ENCODE results near the gene NEK6.

NEK6 gene

DNA sequence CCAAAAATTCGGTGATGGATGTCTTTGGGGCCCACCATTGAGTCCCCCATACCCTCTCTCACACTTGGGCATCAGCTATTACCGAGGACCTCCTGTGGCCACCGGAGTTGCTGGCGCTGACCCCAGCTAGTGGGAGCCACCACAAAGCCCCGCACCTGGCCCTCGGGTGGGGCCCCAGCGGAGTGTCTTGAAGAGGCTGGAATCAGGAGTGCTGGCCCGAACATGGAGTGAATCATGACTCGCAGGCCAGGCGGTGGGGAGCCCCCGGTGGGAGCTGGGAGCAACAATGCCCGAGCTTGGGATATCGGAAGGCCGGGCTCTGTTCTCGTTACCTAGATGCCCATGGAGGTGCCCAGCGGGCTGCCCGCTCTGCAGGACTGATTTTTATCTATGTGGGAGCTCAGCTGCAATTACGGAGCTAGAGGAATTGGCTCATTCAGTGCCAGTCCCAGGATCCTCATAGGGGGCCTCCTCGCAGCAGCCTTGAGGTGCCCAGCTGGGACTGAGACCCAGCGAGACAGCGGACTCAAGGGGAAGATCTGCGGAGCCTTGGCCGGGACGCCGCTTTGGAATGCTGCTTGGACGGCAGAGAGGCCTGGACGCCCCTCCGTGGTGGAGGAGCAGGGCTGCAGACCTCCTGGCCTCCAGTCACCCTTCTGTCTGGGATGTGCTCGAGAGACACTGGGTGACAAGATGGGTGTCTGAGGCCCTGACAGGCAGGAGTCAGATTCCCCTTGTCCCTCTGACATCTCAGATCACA lies 86.7 kb downstream of the NEK6 start:
- no peak for DNase-seq
- in situ Hi-C loops (cut with HindIII; ENCODE audit: low pct_ligation_motif_present, low pct_unique_long_range_greater_than_20kb, low sequenced_read_pairs): no loop called here

DNA sequence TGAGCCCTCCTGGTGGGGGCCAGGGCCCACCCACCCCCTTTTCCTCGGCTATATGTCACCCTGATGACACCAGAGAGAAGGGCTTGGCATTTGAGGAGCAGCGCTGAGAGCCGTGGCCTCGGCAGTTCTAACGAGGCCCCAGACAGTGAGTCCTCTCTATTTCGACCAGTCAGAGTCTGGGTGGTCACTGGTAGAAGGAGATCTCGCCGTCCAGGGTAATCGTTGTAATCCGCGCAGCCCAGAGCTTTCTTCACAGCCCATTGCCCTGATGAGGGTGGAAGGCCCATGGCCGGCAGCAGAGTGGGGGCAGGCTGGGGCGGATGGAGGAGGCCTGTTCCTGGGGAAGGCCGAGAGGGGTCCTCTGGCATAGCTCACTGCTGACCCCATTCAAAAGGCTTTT lies 87.3 kb downstream of the NEK6 start:
- in situ Hi-C loops (cut with HindIII; ENCODE audit: low pct_ligation_motif_present, low pct_unique_long_range_greater_than_20kb, low sequenced_read_pairs): no loop called here
- DNase-seq: no peak

DNA sequence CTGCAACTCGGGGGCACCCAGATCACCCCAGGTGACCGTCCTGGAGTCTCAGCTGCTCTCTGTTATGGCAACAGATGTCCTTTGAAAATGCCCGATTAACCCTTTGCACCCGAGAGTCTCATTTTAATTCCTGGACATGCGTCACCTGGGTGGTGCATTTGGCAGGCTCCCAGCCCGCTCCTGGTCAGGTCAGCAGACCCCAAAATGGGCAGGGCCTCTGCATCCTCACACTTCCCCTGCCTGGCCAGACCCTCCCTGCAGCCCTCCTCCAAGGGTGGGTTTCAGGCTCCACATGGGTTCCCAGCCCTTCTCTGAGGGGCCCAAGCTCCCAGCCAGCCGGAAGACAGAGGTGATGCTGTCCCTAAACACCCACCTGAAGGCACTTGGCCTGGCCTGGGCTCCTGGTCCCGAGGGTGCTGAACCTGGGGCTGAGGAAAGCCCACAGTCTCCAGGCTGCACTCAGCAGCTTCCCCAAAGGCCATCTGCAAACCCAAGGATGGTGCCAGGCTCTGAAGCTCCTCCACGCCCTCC lies 88.1 kb downstream of the NEK6 start:
- DNase-seq: no peak
- in situ Hi-C loops (cut with HindIII; ENCODE audit: low pct_ligation_motif_present, low pct_unique_long_range_greater_than_20kb, low sequenced_read_pairs): no loop called here

DNA sequence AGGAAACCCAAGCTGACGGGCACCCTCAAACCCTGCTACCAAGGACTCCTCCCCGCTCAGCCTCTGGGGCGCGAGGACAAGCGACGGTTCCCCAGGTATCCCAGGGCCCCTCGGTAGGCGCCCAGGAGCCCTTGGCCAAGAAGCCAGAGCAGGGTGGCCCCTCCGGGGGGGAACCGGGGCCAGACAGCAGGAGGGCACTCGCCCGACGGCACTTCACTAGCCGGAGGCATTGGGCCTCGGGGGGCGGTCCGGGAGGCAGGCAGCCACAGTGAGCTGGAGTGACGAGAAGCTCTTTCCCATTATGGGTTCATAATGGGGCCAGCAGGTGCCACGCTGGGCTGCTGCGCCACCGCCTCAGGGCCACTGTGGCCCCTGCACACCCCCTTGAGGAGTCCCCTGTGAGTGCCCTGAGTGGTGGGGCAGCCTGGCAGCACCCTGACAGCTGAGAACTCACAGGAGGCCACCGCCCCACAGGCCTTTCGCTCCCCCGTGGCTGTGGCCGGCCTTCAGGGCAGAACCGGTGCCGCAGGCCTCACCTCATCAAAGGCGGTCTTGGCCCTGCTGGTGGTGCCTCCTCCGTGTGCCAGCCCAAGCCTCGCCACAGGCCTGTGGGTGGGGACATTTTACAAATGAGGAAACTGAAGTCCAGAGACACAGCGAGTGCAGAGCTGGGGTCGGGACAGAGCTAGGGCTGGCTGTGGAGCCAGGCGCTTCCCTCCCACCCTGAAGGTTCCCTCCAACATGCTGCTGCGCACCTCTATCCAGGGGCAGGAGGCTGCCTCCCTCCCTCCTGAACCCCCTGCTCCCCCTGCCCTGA lies 88.8 kb downstream of the NEK6 start:
- no peak for DNase-seq
- in situ Hi-C loops (cut with HindIII; ENCODE audit: low pct_ligation_motif_present, low pct_unique_long_range_greater_than_20kb, low sequenced_read_pairs): no loop called here

GRCh38 chr9:124347206-124347967 lies 89.6 kb downstream of the NEK6 start:
- in situ Hi-C loops (cut with HindIII; ENCODE audit: low pct_ligation_motif_present, low pct_unique_long_range_greater_than_20kb, low sequenced_read_pairs): no loop called here
- no peak for DNase-seq

DNA sequence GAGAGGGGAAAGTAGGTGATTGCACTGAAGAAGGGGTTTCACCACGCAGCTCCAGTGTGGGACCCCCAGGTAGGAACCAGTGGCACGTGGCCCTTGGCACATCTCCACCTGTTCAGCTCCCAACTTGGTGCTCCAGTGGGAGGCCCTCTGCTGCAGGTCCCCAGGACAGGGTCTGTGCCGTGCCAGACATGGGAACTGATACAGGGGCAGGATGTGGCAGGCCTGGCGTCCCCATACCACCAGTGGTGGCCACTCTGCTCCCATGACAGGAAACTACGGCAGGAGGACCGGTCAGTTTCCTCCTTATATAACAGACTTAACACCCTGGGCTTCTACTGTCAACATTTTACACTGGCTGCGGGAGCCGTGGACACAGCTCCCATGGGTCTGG lies 90.2 kb downstream of the NEK6 start:
- in situ Hi-C loops (cut with HindIII; ENCODE audit: low pct_ligation_motif_present, low pct_unique_long_range_greater_than_20kb, low sequenced_read_pairs): no loop called here
- no peak for DNase-seq

DNA sequence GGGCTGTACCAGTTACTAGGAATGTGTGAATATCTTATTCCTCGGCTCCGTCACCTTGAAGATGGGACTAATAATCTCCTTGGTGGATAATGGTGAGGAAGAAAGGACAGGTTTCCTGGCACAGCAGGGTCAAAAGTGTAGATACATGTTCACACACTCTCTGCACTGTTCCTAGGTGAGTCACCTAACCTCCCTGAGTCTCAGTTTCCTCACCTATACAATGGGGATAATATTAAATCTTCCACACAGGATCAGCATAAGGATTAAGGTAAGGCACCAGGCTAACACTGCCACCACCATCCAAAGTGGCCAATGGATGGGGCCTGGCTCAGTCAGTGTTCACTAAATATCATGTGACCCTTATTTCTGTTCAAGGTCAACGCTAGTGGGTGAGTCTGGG lies 90.6 kb downstream of the NEK6 start:
- no peak for DNase-seq
- in situ Hi-C loops (cut with HindIII; ENCODE audit: low pct_ligation_motif_present, low pct_unique_long_range_greater_than_20kb, low sequenced_read_pairs): no loop called here

DNA sequence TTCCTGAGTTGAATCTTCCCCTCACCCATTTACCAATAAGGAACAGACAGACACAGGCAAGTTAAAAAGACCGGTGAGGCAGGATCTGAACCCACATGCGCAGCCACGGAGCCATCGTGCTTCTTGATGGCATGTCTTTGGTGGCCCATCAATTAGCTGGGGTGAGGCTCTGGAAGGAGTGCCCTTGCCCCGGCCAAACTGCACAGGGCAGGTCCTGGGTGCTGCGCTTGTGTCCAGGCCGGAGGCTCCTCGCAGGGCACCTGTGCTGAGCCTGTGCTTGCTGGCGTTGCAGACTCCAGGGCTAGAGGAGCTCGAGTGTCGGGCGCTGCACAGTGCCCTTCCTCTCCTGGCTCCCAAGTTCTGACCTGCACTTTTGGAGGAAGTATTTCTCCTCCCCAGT lies 91.1 kb downstream of the NEK6 start:
- DNase-seq: no peak
- in situ Hi-C loops (cut with HindIII; ENCODE audit: low pct_ligation_motif_present, low pct_unique_long_range_greater_than_20kb, low sequenced_read_pairs): no loop called here

DNA sequence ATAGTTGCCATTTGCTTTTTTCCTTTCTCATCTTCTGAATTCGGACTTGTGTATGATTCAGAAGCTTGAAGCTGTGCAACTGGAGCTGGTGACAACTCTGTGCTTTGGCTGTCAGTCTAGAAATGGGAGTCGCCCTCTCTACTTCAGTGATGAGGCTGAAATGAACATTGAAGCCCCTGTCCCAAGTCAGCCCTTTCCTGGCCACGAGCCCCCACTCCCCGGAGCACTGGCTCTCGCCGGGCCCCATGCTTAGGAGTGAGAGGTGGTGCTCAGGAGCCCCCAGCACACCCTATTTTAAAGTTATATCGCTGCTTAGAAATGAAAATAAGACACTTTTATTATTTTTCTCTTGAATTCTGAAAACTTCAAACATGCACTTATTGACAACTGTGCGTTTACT lies 91.5 kb downstream of the NEK6 start:
- DNase-seq: no peak
- in situ Hi-C loops (cut with HindIII; ENCODE audit: low pct_ligation_motif_present, low pct_unique_long_range_greater_than_20kb, low sequenced_read_pairs): no loop called here

- no peak for DNase-seq
- in situ Hi-C loops (cut with HindIII; ENCODE audit: low pct_ligation_motif_present, low pct_unique_long_range_greater_than_20kb, low sequenced_read_pairs): no loop called here
Observed at GRCh38 chr9:124349675-124350493, 92.1 kb downstream of the NEK6 start.

GRCh38 chr9:124350494-124351263 lies 92.9 kb downstream of the NEK6 start:
- no peak for DNase-seq
- in situ Hi-C loops (cut with HindIII; ENCODE audit: low pct_ligation_motif_present, low pct_unique_long_range_greater_than_20kb, low sequenced_read_pairs): no loop called here

DNA sequence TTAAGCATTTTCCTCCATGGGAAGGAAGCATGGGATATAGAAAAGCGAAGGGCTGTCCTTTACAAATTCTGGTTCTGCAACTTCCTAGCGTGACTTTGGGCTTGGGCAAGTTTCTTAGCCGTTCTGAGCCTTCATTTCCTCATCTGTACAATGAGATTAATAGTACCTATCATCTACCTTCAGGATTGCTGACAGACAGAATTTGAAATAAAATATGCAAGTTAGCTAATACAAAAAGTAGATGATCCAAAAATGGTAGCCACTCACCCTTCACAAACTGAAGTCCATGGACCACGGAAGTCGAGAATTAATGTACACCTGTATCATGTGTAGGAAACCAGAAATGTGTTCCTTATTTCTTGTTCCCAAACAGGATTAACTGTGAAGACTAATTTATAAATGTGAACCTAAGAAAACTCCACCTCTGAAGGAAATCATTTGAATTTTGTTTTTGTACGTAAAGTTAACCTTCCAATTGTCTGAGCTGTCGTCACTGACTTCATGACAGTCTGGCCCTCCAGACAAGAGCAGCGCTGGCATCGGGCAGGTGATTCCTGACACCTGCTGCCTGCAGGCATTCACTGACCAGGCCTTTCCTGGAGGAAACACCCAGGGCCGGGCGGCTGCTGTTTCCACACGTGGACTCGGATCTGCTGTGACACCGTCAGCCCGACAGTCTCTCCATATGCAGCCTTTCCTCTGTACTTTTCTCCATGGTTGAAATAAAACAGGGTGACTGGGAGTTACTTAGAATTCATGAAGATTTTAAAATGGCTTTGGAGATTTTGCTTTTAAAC lies 94.1 kb downstream of the NEK6 start:
- no peak for DNase-seq
- in situ Hi-C loops (cut with HindIII; ENCODE audit: low pct_ligation_motif_present, low pct_unique_long_range_greater_than_20kb, low sequenced_read_pairs): no loop called here

DNA sequence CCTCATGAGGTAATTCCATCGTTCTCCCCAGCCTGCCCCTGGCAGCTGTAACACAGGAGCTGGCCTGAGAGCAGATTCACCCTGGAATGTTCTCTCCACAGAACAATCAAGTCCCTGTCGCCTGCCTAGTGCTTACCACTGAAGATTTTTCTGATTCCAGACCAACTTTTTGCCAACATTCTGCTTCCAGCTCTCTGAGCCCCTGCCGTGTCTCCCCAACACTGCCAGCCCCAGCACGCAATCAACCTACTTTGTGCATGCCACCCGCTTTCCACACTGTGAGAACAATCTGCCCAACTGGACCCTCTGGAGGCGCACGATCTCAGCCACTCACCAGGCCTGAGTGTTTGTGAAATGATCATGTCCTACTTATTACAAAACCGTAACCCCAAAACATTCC lies 94.9 kb downstream of the NEK6 start:
- no peak for DNase-seq
- in situ Hi-C loops (cut with HindIII; ENCODE audit: low pct_ligation_motif_present, low pct_unique_long_range_greater_than_20kb, low sequenced_read_pairs): no loop called here

DNA sequence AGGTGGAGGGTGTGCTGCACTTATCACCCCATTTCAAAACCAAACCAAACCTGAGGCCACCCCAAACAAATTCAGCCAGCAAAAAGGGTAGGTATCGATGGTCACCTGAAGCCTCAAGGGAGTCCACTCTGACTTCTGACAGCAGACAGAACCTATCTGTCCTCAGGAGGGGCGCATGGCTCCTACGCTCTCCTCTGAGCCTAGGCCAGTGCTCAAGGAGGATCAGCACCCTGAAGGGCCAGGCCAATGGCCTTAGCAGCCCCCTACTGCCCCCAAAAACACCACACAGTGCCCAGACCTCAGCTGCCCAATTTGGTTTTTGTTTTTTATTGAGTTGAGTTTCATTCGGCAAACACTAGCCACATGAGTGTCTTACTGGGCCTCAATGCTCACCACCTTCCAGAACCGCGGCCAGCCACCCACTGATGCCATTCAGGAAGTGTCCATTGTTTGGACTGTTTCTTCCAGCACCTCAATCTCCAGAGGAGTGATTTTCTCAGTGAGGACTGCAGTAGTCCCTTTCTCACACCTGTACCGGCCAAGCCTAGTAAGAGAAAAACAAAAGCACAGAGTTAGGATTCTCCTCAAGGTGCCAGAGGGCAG lies 95.5 kb downstream of the NEK6 start:
- in situ Hi-C loops (cut with HindIII; ENCODE audit: low pct_ligation_motif_present, low pct_unique_long_range_greater_than_20kb, low sequenced_read_pairs): no loop called here
- no peak for DNase-seq

GRCh38 chr9:124353811-124354274 lies 96.1 kb downstream of the NEK6 start:
- peak; percentile 28 for DNase-seq

GRCh38 chr9:124354346-124355038 lies 96.7 kb downstream of the NEK6 start:
- DNase-seq: no peak
- in situ Hi-C loops (cut with HindIII; ENCODE audit: low pct_ligation_motif_present, low pct_unique_long_range_greater_than_20kb, low sequenced_read_pairs): no loop called here

More at GRCh38 chr9:124353811-124354274, 96.1 kb downstream of the NEK6 start:
- in situ Hi-C loops (cut with HindIII; ENCODE audit: low pct_ligation_motif_present, low pct_unique_long_range_greater_than_20kb, low sequenced_read_pairs): no loop called here

All from ACHN (cell line).